Mucosa of gallbladder (tissue), 1 donor: ENCODE measurements around the gene PCDHA1. TPM values are rescaled to one million over a fixed set of nuclear protein-coding genes. Genes with fewer than 3 reads are reported as not detected.
"Not testable (repeated sequence)": the region's sequence is repeated elsewhere in the genome, so short reads cannot be mapped to it uniquely, and the experiment has no call there.

Experiments
- DNase-seq: peaks from one replicate; pipeline ENCODE4 v3.0.0-alpha.2; 2020; ENCODE audit warnings: low spot score
- total RNA-seq: library from RNA; stranded (reverse); gene quantifications from one replicate; pipeline ENCODE4 v1.2.1, GENCODE V29; 2021
- donor health status: DM: no; HTN: no; CAD: no.

Gene PCDHA1
- 0.06 TPM for total RNA-seq

DNA sequence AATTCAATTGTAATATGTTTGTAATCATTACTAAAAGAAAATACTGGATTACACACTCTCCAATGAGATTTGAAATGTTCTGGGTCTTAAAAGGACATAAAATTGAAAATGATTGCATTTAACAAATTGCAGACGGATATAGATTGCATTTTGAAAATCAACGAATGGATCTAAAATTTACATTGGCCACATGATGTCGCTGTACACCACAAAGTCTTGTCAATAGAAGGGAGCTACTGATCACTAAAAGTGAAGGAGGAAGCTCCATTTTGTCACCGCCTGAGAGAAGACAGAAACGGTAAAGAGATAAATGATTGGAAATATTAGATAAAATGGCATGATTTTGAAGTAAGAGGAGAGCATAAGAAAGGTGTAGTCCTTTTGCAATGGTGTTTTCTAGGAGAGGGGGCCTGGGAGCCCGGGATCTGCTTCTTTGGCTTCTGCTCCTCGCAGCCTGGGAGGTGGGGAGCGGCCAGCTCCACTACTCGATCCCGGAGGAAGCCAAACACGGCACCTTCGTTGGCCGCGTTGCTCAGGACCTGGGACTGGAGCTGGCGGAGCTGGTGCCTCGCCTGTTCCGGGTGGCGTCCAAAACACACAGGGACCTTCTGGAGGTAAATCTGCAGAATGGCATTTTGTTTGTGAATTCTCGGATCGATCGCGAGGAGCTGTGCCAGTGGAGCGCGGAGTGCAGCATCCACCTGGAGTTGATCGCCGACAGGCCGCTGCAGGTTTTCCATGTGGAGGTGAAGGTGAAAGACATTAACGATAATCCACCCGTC is at the start of gene PCDHA1:
Gene PCDHA1, plus strand, starts transcription at position 236 of the 782 bp plus-strand sequence.
- DNase-seq: no peak

DNA sequence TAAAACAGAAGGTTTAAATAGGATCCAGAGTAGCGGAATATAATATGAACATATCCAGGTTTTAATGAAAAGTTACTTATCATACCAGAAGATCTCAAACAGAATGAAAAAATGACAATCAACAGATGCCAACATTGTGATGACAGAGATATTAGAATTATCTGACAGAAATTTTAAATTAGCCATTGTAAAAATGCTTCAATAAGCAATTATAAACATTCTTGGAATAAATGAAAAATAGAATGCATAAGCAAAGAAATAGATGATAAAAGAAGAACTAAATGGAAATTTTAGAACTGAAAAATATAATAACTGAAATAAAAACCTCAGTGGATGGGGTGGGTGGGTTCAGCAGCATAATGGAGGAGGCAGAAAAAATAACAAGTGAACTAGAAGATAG is 48.5 kb upstream of the PCDHA1 start:
- no peak for DNase-seq

DNA sequence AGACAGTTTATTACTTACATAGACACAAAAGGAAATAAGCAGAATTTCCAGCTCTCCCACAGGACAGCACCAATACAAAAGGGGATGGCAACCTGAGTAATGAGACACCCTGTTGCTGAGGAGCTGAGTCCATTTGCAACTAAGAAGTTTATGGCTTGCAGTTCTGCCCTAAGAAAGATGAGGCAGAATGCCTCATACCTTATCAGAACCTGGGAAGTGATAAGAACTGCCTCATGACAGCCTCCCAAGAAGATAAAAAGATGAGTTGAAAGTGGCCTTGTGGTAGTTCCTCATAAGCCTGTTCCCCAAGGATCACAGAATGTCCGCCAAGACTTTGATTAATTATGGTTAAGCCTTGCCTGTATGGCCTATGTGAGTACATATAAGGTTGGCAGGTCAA is 44.0 kb upstream of the PCDHA1 start:
- no peak for DNase-seq

DNA sequence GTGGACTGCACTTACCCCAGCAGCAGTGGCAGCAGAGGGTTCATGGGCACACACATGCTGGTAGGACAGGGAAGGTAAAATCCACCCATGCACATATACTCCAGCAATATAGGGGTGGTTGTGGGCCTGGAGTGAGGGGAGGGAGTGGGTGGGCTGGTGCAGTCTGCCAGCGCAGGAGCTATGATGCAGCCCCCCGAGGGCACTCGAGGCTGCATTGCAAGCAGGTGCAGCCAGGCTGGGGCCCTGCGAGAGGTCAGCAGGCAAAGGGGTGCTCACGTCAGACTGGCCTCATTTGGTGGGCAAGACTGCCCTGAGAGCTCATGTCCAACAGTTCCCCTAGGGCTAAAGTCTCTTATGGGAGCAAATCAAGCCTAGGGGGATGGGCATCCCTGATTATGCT is 32.4 kb upstream of the PCDHA1 start:
- DNase-seq: no peak

DNA sequence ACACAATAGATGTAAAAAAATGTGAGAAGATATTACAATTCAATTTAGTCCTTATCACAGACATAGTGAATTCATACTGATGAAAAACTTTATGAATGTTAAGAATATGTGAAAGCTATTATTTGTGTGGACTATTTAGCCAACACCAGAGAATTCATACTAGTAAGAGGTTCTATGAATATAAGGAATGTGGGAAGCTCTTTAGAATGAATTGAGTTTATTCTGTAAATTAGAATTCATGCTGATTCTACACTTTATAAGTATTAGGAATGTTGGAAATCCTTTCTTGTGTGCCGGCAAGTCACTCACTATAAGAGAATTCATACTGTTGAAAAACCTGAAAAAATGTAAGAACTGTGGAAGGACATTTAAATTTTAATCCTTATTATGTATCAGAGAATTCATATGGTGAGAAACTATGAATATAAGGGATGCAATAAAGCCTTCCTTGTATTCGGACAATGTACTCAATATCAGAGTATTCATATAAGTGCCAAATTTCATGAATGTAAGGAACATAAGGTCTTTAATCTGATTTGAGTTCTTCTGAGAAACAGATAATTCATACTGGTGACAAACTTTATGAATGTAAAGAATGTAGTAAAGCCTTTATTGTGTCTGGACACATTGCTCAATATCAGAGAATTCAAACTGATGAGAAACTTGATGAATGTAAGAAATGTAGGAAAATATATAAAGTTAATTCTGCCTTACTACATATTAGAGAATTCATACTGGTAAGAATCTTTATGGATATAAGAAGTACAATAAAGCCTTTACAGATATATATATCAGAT is 21.6 kb upstream of the PCDHA1 start:
- no peak for DNase-seq

DNA sequence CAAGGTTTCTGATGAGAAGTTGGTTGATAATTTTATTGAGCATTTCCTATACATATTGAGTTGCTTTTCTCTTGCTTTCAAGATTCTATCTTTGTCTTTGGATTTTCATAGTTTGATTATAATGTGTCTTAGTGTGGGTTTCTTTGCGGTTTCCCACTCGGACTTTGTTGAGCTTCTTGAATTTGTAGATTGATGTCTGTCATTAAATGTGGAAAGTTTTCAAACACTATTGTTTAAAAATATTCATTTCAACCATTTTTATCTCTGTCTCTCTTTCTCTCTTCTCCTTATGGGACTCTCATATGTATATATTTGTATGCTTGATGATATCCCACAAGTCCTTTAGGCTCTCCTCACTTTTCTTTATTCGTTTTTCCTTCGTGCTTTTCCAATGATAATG is 18.5 kb upstream of the PCDHA1 start:
- no peak for DNase-seq

DNA sequence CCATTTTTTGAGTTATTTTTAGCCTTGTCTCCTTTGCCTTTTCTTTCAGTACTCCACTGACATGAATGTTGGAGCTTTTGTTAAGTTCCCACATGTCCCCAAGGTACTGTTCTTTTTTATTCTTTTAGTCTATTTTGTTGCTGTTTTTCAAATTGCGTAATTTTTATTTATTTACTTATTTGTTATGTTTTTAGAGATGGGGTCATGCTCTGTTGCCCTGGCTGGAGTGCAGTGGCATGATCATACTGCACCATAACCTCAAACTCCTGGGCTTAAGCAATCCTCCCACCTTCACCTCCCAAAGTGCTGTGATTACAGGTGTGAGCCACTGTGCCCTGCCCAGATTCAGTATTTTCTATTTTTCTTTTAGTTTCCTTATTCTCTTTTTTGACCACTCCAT is 5.4 kb upstream of the PCDHA1 start:
- DNase-seq: no peak

DNA sequence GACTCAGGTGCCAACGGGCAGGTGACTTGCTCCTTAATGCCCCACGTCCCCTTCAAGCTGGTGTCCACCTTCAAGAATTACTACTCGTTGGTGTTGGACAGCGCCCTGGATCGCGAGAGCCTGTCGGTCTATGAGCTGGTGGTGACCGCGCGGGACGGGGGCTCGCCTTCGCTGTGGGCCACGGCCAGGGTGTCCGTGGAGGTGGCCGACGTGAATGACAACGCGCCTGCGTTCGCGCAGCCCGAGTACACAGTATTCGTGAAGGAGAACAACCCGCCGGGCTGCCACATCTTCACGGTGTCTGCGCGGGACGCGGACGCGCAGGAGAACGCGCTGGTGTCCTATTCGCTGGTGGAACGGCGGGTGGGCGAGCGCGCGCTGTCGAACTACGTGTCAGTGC is 1.5 kb downstream of the PCDHA1 start:
- DNase-seq: not testable (repeated sequence)

DNA sequence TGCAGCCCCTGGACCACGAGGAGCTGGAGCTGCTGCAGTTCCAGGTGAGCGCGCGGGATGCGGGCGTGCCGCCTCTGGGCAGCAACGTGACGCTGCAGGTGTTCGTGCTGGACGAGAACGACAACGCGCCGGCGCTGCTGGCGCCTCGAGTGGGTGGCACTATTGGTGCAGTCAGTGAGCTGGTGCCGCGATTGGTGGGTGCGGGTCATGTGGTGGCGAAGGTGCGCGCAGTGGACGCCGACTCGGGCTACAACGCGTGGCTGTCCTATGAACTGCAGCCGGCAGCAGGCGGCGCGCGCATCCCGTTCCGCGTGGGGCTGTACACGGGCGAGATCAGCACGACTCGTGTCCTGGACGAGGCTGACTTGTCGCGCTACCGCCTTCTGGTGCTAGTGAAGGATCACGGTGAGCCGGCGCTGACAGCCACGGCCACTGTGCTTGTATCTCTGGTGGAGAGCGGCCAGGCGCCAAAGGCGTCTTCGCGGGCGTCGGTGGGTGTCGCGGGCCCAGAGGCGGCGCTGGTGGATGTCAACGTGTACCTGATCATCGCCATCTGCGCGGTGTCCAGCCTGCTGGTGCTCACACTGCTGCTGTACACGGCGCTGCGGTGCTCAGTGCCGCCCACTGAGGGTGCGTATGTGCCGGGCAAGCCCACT is 2.0 kb downstream of the PCDHA1 start:
- not testable (repeated sequence) for DNase-seq

DNA sequence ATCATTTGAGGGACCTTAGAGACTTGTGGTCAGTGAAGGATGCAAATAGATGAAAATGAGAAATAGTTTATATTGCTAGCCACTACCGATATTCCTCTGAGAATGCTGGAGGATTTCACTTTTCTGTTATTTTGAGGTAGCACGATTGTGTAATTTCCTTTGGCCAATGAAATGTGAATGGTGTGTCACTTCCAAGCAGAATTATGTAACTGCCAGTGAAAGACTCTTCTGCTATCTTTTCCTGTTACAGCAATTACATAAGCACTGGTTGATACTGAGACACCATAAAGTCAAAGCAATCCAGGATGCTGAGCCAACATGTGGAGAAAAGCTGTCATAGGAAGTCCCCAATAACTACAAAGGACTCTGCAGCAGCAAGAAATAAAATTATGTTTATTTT is 5.1 kb downstream of the PCDHA1 start:
- no peak for DNase-seq

DNA sequence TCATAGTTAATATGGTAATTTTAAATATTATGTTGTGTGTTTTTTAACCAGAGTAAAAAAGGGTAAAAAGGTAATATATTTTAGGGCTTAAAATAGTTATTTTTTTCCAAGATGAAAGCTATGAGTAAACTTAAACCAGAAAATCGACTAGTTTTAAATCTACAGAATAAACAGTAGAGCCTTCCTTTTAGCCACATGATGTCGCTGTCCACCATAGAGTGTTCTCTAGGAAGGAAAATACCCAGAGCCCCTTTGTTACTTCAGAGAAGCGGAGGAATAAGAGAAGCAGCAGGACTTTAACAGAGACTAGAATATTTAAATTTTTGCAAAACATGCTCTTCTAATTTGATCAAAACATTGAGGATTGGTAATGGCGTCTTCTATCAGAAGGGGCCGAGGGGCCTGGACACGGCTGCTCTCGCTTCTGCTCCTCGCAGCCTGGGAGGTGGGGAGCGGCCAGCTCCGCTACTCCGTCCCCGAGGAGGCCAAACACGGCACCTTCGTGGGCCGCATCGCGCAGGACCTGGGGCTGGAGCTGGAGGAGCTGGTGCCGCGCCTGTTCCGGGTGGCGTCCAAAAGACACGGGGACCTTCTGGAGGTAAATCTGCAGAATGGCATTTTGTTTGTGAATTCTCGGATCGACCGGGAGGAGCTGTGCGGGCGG is 8.8 kb downstream of the PCDHA1 start, which contains the start of gene PCDHA2:
Gene PCDHA2, plus strand, starts transcription at position 258 of the 664 bp plus-strand sequence.
- DNase-seq: no peak

DNA sequence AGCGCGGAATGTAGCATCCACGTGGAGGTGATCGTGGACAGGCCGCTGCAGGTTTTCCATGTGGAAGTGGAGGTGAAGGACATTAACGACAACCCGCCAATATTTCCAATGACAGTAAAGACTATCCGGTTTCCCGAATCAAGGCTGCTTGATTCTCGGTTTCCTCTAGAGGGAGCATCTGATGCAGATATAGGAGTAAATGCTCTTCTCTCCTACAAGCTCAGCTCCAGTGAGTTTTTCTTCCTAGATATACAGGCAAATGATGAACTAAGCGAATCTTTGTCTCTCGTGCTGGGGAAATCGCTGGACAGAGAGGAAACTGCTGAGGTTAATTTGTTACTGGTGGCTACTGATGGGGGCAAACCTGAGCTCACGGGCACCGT is 9.3 kb downstream of the PCDHA1 start:
- DNase-seq: no peak

DNA sequence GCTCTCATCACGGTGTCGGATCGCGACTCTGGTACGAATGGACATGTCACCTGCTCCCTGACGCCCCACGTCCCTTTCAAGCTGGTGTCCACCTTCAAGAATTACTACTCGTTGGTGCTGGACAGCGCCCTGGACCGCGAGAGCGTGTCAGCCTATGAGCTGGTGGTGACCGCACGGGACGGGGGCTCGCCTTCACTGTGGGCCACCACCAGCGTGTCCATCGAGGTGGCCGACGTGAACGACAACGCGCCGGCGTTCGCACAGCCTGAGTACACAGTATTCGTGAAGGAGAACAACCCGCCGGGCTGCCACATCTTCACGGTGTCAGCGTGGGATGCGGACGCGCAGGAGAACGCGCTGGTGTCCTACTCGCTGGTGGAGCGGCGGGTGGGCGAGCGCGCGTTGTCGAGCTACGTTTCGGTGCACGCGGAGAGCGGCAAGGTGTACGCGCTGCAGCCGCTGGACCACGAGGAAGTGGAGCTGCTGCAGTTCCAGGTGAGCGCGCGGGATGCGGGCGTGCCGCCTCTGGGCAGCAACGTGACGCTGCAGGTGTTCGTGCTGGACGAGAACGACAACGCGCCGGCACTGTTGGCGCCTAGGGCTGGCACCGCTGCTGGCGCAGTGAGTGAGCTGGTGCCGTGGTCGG is 10.3 kb downstream of the PCDHA1 start:
- not testable (repeated sequence) for DNase-seq

DNA sequence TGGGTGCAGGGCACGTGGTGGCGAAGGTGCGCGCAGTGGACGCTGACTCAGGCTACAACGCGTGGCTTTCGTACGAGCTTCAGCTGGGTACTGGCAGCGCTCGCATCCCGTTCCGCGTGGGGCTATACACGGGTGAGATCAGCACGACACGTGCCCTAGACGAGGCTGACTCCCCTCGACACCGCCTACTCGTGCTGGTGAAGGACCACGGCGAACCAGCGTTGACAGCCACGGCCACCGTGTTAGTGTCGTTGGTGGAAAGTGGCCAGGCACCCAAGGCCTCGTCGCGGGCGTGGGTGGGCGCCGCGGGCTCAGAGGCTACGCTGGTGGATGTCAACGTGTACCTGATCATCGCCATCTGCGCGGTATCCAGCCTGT is 10.8 kb downstream of the PCDHA1 start:
- no peak for DNase-seq

DNA sequence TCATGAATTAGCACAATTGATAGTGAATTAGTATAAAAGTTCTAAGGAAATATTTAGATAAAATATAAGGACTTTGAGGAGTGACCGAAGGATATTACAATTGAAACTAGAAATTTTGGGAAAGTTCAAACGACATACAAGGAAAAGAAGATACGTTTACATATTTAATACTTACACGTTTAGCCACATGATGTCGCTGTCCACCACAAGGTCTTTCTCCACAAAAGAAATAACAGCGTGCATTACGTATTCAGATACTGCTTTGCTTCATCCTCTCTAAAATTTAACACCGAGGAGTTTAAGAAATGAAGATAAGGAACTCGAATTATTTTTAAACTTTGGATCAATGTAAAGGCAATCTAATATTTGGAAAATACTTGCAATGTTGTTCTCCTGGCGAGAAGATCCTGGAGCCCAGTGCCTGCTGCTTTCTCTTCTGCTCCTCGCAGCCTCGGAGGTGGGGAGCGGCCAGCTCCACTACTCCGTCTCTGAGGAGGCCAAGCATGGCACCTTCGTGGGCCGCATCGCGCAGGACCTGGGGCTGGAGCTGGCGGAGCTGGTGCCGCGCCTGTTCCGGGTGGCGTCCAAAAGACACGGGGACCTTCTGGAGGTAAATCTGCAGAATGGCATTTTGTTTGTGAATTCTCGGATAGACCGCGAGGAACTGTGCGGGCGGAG is 15.0 kb downstream of the PCDHA1 start, which contains the start of gene PCDHA3:
Gene PCDHA3, plus strand, starts transcription at position 242 of the 678 bp plus-strand sequence.
- DNase-seq: no peak

DNA sequence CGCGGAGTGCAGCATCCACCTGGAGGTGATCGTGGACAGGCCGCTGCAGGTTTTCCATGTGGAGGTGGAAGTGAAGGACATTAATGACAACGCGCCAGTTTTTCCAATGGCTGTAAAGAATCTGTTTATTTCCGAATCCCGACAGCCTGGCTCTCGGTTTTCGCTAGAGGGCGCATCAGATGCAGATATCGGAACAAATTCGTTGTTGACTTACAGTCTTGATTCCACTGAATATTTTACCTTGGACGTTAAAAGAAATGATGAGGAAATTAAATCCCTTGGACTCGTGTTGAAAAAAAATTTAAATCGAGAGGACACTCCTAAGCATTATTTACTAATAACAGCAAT is 15.5 kb downstream of the PCDHA1 start:
- no peak for DNase-seq

DNA sequence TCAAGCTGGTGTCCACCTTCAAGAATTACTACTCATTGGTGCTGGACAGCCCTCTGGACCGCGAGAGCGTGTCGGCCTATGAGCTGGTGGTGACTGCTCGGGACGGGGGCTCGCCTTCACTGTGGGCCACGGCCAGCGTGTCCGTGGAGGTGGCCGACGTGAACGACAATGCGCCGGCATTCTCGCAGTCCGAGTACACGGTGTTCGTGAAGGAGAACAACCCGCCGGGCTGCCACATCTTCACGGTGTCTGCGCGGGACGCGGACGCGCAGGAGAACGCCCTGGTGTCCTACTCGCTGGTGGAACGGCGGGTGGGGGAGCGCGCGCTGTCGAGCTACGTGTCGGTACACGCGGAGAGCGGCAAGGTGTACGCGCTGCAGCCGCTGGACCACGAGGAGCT is 16.4 kb downstream of the PCDHA1 start:
- not testable (repeated sequence) for DNase-seq

DNA sequence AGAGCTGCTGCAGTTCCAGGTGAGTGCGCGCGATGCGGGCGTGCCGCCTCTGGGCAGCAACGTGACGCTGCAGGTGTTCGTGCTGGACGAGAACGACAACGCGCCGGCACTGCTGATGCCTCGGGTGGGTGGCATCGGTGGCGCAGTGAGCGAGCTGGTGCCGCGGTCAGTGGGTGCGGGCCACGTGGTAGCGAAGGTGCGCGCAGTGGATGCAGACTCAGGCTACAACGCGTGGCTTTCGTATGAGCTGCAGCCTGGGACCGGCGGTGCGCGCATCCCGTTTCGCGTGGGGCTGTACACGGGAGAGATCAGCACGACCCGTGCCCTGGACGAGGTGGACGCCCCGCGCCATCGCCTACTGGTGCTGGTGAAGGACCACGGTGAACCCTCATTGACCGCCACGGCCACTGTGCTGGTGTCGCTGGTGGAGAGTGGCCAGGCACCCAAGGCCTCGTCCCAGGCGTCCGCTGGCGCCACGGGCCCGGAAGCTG is 16.9 kb downstream of the PCDHA1 start:
- no peak for DNase-seq

DNA sequence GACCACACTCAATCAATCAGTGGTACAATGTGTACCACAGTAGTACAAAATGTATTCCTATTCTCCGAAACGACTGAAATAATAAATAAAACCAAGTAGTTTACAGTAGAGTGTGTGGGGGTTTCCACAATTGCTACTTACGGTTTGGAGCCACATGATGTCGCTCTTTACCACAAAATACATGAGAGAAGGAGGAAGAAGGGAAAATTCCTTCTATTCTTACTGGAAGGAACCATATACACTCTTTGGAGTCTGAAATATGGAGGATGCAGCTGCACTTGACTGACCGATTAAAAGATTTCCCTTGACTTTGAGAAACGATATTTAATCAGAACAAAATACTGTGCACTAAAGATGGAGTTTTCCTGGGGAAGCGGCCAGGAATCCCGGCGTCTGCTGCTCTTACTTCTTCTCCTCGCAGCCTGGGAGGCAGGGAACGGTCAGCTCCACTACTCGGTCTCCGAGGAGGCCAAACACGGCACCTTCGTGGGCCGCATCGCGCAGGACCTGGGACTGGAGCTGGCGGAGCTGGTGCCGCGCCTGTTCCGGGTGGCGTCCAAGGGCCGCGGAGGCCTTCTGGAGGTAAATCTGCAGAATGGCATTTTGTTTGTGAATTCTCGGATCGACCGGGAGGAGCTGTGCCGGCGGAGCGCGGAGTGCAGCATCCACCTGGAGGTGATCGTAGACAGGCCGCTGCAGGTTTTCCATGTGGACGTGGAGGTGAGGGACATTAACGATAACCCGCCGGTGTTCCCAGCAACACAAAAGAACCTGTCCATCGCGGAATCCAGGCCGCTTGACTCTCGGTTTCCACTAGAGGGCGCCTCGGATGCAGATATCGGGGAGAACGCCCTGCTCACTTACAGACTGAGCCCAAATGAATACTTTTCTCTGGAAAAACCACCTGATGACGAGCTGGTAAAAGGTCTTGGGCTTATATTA is 21.2 kb downstream of the PCDHA1 start, which contains the start of gene PCDHA4:
Gene PCDHA4, plus strand, starts transcription at position 235 of the 942 bp plus-strand sequence.
- DNase-seq: peak; percentile 34
